Neural progenitor cell (in vitro differentiated cells): ENCODE measurements around the gene SCML2. TPM values are rescaled to one million over a fixed set of nuclear protein-coding genes. Genes with fewer than 3 reads are reported as not detected.

ENCODE experiments used
- DNase-seq: peaks from one replicate; pipeline ENCODE4 v3.0.0-alpha.2; 2016; ENCODE audit warnings: low spot score
- H2AFZ ChIP-seq: fragments of 200-600 bp; sonication (generic); replicated peaks from 2 replicates; pipeline ENCODE4 v1.6.1; 2016; ENCODE audit warnings: antibody characterized with exemption
- H3F3A ChIP-seq: fragments of 200-600 bp; sonication (generic); 2 replicates; pipeline ENCODE4 v1.6.1; 2016; ENCODE audit warnings: antibody characterized with exemption, low read depth
- H3K27ac ChIP-seq: fragments of 200-600 bp; sonication (generic); 2 replicates; pipeline ENCODE4 v1.5.1; 2016; ENCODE audit warnings: mild to moderate bottlenecking
- H3K27me3 ChIP-seq: fragments of 200-600 bp; sonication (generic); 2 replicates; pipeline ENCODE4 v1.6.1; 2016; ENCODE audit warnings: mild to moderate bottlenecking, moderate library complexity
- H3K36me3 ChIP-seq: fragments of 200-600 bp; sonication (generic); 2 replicates; pipeline ENCODE4 v1.5.1; 2016
- H3K4me1 ChIP-seq: fragments of 200-600 bp; sonication (generic); 2 replicates; pipeline ENCODE4 v1.6.1; 2016; ENCODE audit warnings: mixed run types
- H3K4me2 ChIP-seq: fragments of 200-600 bp; sonication (generic); 2 replicates; pipeline ENCODE4 v1.6.1; 2016
- H3K4me3 ChIP-seq: fragments of 200-600 bp; sonication (generic); 2 replicates; pipeline ENCODE4 v1.5.1; 2016
- H3K79me2 ChIP-seq: fragments of 200-600 bp; sonication (generic); 2 replicates; pipeline ENCODE4 v1.6.1; 2016; ENCODE audit warnings: low read depth
- H3K9ac ChIP-seq: fragments of 200-600 bp; sonication (generic); 2 replicates; pipeline ENCODE4 v1.6.1; 2016
- H3K9me3 ChIP-seq: fragments of 200-600 bp; sonication (generic); 2 replicates; pipeline ENCODE4 v1.5.1; 2016; ENCODE audit warnings: low read depth
- H4K20me1 ChIP-seq: fragments of 200-600 bp; sonication (generic); 2 replicates; pipeline ENCODE4 v1.6.1; 2016; ENCODE audit warnings: low read depth
- H3K27ac Mint-ChIP-seq: 3 replicates; pipeline ENCODE4 v1.8.0; 2021; ENCODE audit warnings: mixed read lengths
- H3K27me3 Mint-ChIP-seq: 2 replicates; pipeline ENCODE4 v1.8.0; 2022; ENCODE audit warnings: low read depth, mild to moderate bottlenecking, inconsistent platforms, moderate library complexity, mixed read lengths; ENCODE audit not compliant: insufficient read depth
- H3K36me3 Mint-ChIP-seq: 3 replicates; pipeline ENCODE4 v1.8.0; 2021; ENCODE audit warnings: mixed read lengths
- H3K4me1 Mint-ChIP-seq: 3 replicates; pipeline ENCODE4 v1.8.0; 2021; ENCODE audit warnings: mixed read lengths
- H3K4me3 Mint-ChIP-seq: 3 replicates; pipeline ENCODE4 v1.8.0; 2021; ENCODE audit warnings: mild to moderate bottlenecking, moderate library complexity, mixed read lengths
- H3K9me3 Mint-ChIP-seq: 3 replicates; pipeline ENCODE4 v1.8.0; 2020; ENCODE audit warnings: mixed read lengths
- EZH2 ChIP-seq: fragments of 200-600 bp; sonication (generic); IDR thresholded peaks from 2 replicates; pipeline ENCODE4 v1.6.1; 2017; ENCODE audit warnings: antibody characterized with exemption, mild to moderate bottlenecking, moderate library complexity
- EZH2phosphoT487 ChIP-seq: fragments of 200-600 bp; sonication (generic); IDR thresholded peaks from 2 replicates; pipeline ENCODE4 v1.6.1; 2017; ENCODE audit warnings: antibody characterized with exemption
- total RNA-seq: library from RNA; depleted of rRNA; stranded (reverse); fragments of >200 nt; gene quantifications from 2 replicates; pipeline ENCODE4 v1.2.3, GENCODE V29; 2015; ENCODE audit warnings: low replicate concordance
- TF ChIP-seq, protein P1 (sequence below): fragments of 200-600 bp; sonication (generic); IDR thresholded peaks from 2 replicates; pipeline ENCODE4 v1.5.1; 2017; ENCODE audit warnings: antibody characterized with exemption, mild to moderate bottlenecking

SCML2 gene
- total RNA-seq, 1 donor from 2014 or later, result 36.8 TPM

DNA sequence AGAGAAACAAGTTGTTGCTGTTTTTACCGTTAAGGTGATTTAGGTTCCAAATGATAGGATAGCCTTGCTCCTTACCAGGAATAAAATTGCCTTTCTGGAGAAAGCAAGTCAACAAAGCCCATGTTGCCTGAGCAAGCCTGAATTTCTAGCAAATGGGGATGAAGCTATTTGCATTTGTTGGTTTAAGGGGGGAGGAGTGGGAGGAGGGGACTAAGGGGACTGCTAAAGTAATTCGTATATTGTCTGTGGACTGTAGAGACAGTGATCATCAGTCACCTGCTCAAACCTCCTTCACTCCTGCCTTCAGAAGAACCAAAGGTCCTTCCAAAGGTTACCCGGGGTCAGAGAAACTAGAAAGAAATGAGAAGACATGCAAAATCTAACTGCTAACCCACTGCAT, 65.8 kb downstream of the SCML2 start:
- Histone ChIP-seq H3K9me3 (peaks cover 4% of the 10 kb centered on the region), H3K27ac (no peak overlapping the region), H3K9ac (no peak overlapping the region), H3F3A (peaks cover 8% of the 10 kb centered on the region), H3K36me3 (no peaks in the 10 kb centered on the region), H3K4me2 (peak overlapping the region; percentile 51), H4K20me1 (no peaks in the 10 kb centered on the region), H3K4me1 (peaks cover 32% of the 10 kb centered on the region), H3K27me3 (no peaks in the 10 kb centered on the region), H3K79me2 (peaks cover 11% of the 10 kb centered on the region), H3K4me3 (peak overlapping the region; percentile 19), H2AFZ (no peak overlapping the region)
- Mint-ChIP-seq H3K36me3 (peaks cover 4% of the 10 kb centered on the region), H3K27me3 (no peaks in the 10 kb centered on the region), H3K9me3 (peaks cover 11% of the 10 kb centered on the region), H3K27ac (no peak overlapping the region), H3K4me1 (peaks cover 15% of the 10 kb centered on the region), H3K4me3 (no peak overlapping the region)
- TF ChIP-seq EZH2 (no peak), EZH2phosphoT487 (no peak)
- TF ChIP-seq, protein P1, sequence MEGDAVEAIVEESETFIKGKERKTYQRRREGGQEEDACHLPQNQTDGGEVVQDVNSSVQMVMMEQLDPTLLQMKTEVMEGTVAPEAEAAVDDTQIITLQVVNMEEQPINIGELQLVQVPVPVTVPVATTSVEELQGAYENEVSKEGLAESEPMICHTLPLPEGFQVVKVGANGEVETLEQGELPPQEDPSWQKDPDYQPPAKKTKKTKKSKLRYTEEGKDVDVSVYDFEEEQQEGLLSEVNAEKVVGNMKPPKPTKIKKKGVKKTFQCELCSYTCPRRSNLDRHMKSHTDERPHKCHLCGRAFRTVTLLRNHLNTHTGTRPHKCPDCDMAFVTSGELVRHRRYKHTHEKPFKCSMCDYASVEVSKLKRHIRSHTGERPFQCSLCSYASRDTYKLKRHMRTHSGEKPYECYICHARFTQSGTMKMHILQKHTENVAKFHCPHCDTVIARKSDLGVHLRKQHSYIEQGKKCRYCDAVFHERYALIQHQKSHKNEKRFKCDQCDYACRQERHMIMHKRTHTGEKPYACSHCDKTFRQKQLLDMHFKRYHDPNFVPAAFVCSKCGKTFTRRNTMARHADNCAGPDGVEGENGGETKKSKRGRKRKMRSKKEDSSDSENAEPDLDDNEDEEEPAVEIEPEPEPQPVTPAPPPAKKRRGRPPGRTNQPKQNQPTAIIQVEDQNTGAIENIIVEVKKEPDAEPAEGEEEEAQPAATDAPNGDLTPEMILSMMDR, result no peak
- peak; percentile 38 for DNase-seq

DNA sequence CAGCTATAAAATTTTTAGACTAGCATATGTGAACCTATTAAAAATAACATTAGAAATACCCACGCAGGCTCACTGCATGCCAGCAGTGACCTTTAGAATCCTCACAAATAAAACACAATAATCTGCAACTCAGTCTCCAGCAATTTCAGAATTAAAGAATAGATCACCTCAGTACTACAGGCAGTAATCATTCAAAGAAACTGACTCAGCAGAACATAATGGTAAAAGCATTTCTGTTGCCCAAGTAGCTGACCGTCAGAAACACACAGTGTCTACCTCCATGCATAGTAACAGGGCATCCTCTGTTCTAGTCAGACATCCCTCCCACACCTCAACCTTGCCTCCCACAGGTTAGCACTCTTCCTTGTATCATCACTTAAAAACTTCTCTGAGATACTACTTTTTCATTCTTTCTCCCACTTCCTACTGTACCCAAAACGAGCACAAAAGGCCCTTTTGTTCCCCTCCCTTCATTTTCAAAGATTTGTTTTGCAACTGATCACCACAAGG, 68.1 kb downstream of the SCML2 start:
- H3K4me3 Mint-ChIP-seq, result no peak overlapping the region
- Histone ChIP-seq H3K9ac (no peak overlapping the region), H3K4me3 (no peak overlapping the region), H3F3A (peaks cover 8% of the 10 kb centered on the region), H3K27me3 (no peaks in the 10 kb centered on the region), H3K27ac (no peak overlapping the region), H3K79me2 (peaks cover 11% of the 10 kb centered on the region), H3K9me3 (no peaks in the 10 kb centered on the region), H3K36me3 (no peaks in the 10 kb centered on the region), H3K4me1 (peaks cover 32% of the 10 kb centered on the region), H2AFZ (no peak overlapping the region), H4K20me1 (no peaks in the 10 kb centered on the region), H3K4me2 (no peak overlapping the region)
- peak overlapping the region; percentile 58 for H3K27ac Mint-ChIP-seq
- TF ChIP-seq EZH2phosphoT487 (no peak), EZH2 (no peak)
- TF ChIP-seq, protein P1, result no peak
- peaks cover 26% of the 10 kb centered on the region for H3K9me3 Mint-ChIP-seq
- peaks cover 15% of the 10 kb centered on the region for H3K4me1 Mint-ChIP-seq
- no peak for DNase-seq
- peaks cover 4% of the 10 kb centered on the region for H3K36me3 Mint-ChIP-seq
- H3K27me3 Mint-ChIP-seq, result no peaks in the 10 kb centered on the region

DNA sequence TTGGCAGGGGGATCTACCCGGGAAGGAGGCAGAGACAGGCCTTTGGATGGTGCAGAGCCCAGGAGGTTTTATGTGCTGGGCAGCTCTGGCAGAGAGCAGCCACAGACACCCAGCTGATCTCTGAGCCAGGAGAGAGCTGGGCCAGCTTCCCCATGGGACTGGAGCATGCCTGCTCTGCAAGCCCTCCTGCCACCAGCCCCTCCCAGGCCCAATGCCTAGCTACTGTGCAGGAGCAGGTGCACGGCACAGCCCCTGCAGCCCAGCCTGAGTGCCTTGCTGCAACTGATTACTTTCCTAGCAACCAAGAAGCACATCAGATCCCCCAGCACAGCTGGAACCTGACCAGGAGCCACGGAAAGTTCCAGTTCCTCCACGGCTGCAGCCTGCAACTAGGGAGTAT, 76.0 kb downstream of the SCML2 start:
- H3K4me3 ChIP-seq, result no peak overlapping the region
- Mint-ChIP-seq H3K36me3 (peaks cover 12% of the 10 kb centered on the region), H3K4me1 (no peaks in the 10 kb centered on the region), H3K4me3 (no peak overlapping the region), H3K27ac (no peak overlapping the region), H3K9me3 (peaks cover 58% of the 10 kb centered on the region), H3K27me3 (peaks cover 2% of the 10 kb centered on the region)
- DNase-seq, result no peak
- H3K27ac ChIP-seq, result no peak overlapping the region
- no peaks in the 10 kb centered on the region for H3K36me3 ChIP-seq
- H2AFZ ChIP-seq, result no peak overlapping the region
- H3K79me2 ChIP-seq, result peaks cover 7% of the 10 kb centered on the region
- no peaks in the 10 kb centered on the region for H3K27me3 ChIP-seq
- H3K4me2 ChIP-seq, result no peak overlapping the region
- TF ChIP-seq, protein P1, result no peak
- TF ChIP-seq EZH2phosphoT487 (no peak), EZH2 (no peak)
- no peaks in the 10 kb centered on the region for H3K4me1 ChIP-seq
- peaks cover 11% of the 10 kb centered on the region for H3K9me3 ChIP-seq
- H3F3A ChIP-seq, result no peaks in the 10 kb centered on the region
- H4K20me1 ChIP-seq, result no peaks in the 10 kb centered on the region
- H3K9ac ChIP-seq, result no peak overlapping the region
